ENCODE data around the gene TMEM213. TPM values are rescaled to one million over a fixed set of nuclear protein-coding genes. Genes with fewer than 3 reads are reported as not detected.

The TMEM213 gene
- total and polyA plus RNA-seq, 2 of the 13 experiments (the other 11 are each of a cell fraction or from before 2014, with no cell fraction given), result not detected

DNA sequence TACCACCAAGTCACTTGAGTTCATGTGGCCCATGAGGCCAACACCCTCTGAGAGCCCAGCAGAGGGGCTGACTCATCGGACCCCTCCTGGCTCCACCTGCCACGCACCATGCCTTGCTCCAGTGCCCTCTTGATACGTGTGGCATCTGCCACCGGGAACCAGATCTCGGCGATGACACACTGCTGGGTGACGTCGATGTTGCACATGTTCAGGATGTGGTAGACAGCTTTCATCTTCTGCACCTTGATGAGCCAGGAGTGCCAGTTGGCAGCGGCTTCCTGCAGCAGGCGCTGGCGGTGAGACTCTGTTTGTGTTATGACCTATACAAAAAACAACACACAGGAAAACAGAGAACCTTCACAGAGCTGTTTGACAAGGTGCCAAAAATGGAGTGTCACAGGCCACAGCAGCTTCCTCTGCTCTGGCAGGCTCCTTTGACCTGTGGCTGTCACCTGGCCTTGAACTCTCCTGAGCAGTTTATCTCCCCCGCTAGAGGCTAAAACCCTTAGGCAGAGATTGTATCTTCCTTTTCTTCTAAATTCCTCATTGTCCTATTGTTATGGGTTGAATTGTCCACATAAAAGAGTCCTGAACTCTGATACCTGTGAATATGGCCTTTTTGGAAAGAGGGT, 45.2 kb upstream of the TMEM213 start:
- WGBS (ENCODE audit: low lambda C conversion rate), result 3% methylated on average over 5 of the region's 12 CpGs
- peak; percentile 93 for TF ChIP-seq RXRB (CRISPR knock-in tag; IDR thresholded peaks at IDR 0.05; ENCODE audit: borderline replicate concordance)
- no peak for TF ChIP-seq TFAP4 (IDR thresholded peaks at IDR 0.05; ENCODE audit: borderline replicate concordance, low read depth)
- TF ChIP-seq NFE2L1 (CRISPR knock-in tag; IDR thresholded peaks at IDR 0.05; ENCODE audit: borderline replicate concordance), result no peak
- TF ChIP-seq ARNT (IDR thresholded peaks at IDR 0.05), result no peak
- TF ChIP-seq ZNF572 (CRISPR knock-in tag; IDR thresholded peaks at IDR 0.05), result no peak
- TF ChIP-seq, protein P1, sequence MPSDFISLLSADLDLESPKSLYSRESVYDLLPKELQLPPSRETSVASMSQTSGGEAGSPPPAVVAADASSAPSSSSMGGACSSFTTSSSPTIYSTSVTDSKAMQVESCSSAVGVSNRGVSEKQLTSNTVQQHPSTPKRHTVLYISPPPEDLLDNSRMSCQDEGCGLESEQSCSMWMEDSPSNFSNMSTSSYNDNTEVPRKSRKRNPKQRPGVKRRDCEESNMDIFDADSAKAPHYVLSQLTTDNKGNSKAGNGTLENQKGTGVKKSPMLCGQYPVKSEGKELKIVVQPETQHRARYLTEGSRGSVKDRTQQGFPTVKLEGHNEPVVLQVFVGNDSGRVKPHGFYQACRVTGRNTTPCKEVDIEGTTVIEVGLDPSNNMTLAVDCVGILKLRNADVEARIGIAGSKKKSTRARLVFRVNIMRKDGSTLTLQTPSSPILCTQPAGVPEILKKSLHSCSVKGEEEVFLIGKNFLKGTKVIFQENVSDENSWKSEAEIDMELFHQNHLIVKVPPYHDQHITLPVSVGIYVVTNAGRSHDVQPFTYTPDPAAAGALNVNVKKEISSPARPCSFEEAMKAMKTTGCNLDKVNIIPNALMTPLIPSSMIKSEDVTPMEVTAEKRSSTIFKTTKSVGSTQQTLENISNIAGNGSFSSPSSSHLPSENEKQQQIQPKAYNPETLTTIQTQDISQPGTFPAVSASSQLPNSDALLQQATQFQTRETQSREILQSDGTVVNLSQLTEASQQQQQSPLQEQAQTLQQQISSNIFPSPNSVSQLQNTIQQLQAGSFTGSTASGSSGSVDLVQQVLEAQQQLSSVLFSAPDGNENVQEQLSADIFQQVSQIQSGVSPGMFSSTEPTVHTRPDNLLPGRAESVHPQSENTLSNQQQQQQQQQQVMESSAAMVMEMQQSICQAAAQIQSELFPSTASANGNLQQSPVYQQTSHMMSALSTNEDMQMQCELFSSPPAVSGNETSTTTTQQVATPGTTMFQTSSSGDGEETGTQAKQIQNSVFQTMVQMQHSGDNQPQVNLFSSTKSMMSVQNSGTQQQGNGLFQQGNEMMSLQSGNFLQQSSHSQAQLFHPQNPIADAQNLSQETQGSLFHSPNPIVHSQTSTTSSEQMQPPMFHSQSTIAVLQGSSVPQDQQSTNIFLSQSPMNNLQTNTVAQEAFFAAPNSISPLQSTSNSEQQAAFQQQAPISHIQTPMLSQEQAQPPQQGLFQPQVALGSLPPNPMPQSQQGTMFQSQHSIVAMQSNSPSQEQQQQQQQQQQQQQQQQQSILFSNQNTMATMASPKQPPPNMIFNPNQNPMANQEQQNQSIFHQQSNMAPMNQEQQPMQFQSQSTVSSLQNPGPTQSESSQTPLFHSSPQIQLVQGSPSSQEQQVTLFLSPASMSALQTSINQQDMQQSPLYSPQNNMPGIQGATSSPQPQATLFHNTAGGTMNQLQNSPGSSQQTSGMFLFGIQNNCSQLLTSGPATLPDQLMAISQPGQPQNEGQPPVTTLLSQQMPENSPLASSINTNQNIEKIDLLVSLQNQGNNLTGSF (CRISPR knock-in tag; IDR thresholded peaks at IDR 0.05), result no peak
- no peak for TF ChIP-seq ZBTB10 (CRISPR knock-in tag; IDR thresholded peaks at IDR 0.05; ENCODE audit: borderline replicate concordance)
- peak; percentile 16; the same call in 1 of the 2 replicates for TF ChIP-seq AHDC1 (CRISPR knock-in tag; IDR thresholded peaks at IDR 0.05; ENCODE audit: borderline replicate concordance)

More for the DNA sequence above, 45.2 kb upstream of the TMEM213 start:
- ChIA-PET CTCF (ENCODE audit: low intra/inter-chr PET ratio, low total read pairs) (no interaction called here), POLR2A (interaction anchor here (1.0 kb wide), 1 partner anchor 14 kb away, joined by 4 read pairs; no protein-coding TSS in a partner anchor)
- no TSS peak for BruUV-seq (replicated peaks)
- no peaks in the 10 kb centered on the region for H3K79me2 ChIP-seq (ENCODE audit: insufficient read depth, low read length)
- H2AFZ ChIP-seq (ENCODE audit: low read length), result no peak overlapping the region
- peaks cover 86% of the 10 kb centered on the region for H3K4me1 ChIP-seq (ENCODE audit: insufficient read depth, low read length)
- FAIRE-seq (peak; percentile 39), ATAC-seq (peak; percentile 70), DNase-seq (ENCODE audit: low spot score) (peak; percentile 92)
- peak overlapping the region in 1 of 3 experiments; percentile 44; a peak in 2 of 6 replicates for H3K4me3 ChIP-seq (replicated peaks in 1 of 3; ENCODE audit: insufficient read depth in 1 of 3, low read depth in 2 of 3, low read length in 3 of 3)
- peak overlapping the region; percentile 69 for H3K4me2 ChIP-seq (ENCODE audit: low read depth, low read length)
- H3K36me3 ChIP-seq (replicated peaks in 1 of 2; ENCODE audit: control insufficient read depth in 1 of 2, insufficient read depth in 2 of 2, low read length in 2 of 2), result no peaks in the 10 kb centered on the region
- H4K20me1 ChIP-seq (ENCODE audit: insufficient read depth, low read length), result no peaks in the 10 kb centered on the region
- intact Hi-C loops (cut with micrococcal nuclease; ENCODE audit: unreplicated experiment) (no loop called here), in situ Hi-C loops (cut with HindIII; ENCODE audit: extremely low pct_ligation_motif_present, low pct_unique_long_range_greater_than_20kb) (no loop called here)
- H3K27ac ChIP-seq (ENCODE audit: extremely low read length, insufficient read depth, low read length), result no peak overlapping the region
- no peak overlapping the region for H3K9ac ChIP-seq (ENCODE audit: insufficient read depth, low read depth, low read length)
- no peaks in the 10 kb centered on the region for H3K9me3 ChIP-seq (ENCODE audit: low read length)
- peaks cover 0 to 16% of the 10 kb centered on the region in 2 experiments; a peak in 2 of 5 replicates for H3K27me3 ChIP-seq (ENCODE audit: control insufficient read depth in 1 of 2, insufficient read depth in 2 of 2, low read length in 2 of 2)

Measured in HepG2 (cell line).